Esophagus squamous epithelium (tissue), 5 donors: ENCODE measurements around the gene METTL1. TPM values are rescaled to one million over a fixed set of nuclear protein-coding genes. Genes with fewer than 3 reads are reported as not detected.
"Not testable (repeated sequence)": the region's sequence is repeated elsewhere in the genome, so short reads cannot be mapped to it uniquely, and the experiment has no call there.

Experiments used
- DNase-seq: peaks from one replicate; lab custom pipeline; 2025; lab: John Stamatoyannopoulos, UW
- H3K27ac ChIP-seq, 4 donors: fragments of 200-600 bp; sonication (generic); one replicate each; pipeline ENCODE4 v1.5.1; 2016 to 2019; ENCODE audit warnings: mild to moderate bottlenecking in 1 of 4
- H3K27me3 ChIP-seq, 4 donors: fragments of 200-600 bp; sonication (generic); 1 replicate in 3 of 4; 2 replicates in 1 of 4; pipeline versions ENCODE4 v1.5.1 to v1.6.0; 2017 to 2021; ENCODE audit warnings: antibody characterized with exemption in 1 of 4
- H3K36me3 ChIP-seq, 3 donors: fragments of 200-600 bp; sonication (generic); one replicate each; pipeline ENCODE4 v1.5.1; 2016 to 2019
- H3K4me1 ChIP-seq, 3 donors: fragments of 200-600 bp; sonication (generic); one replicate each; pipeline ENCODE4 v1.5.1; 2017 to 2019
- H3K4me3 ChIP-seq, 4 donors: fragments of 200-600 bp; sonication (generic); 1 replicate in 3 of 4; 2 replicates in 1 of 4; pipeline ENCODE4 v1.5.1; 2016 to 2019; ENCODE audit warnings: mild to moderate bottlenecking in 2 of 4, moderate library complexity in 1 of 4
- H3K9me3 ChIP-seq, 3 donors: fragments of 200-600 bp; sonication (generic); one replicate each; pipeline ENCODE4 v1.5.1; 2016 to 2019
- CTCF ChIP-seq, 6 experiments: fragments of 450-650 bp in 4 of 6; fragments of 200-600 bp in 2 of 6; sonication (generic) in 2 of 6; IDR thresholded peaks; one replicate each; pipeline ENCODE4 v1.5.1; 2016 to 2019; ENCODE audit warnings: antibody characterized with exemption in 6 of 6, mild to moderate bottlenecking in 4 of 6, moderate library complexity in 4 of 6
- POLR2A ChIP-seq, 4 donors: fragments of 450-650 bp; IDR thresholded peaks; one replicate each; pipeline ENCODE4 v1.6.1; 2017; ENCODE audit warnings: antibody characterized with exemption in 4 of 4, mild to moderate bottlenecking in 4 of 4, moderate library complexity in 3 of 4
- WGBS, 2 donors: methylation state at CpG; one replicate each; pipeline ENCODE4 v1.1.5; 2018; 5-methylcytosine and 5-hydroxymethylcytosine counted together
- intact Hi-C: fragments of 100-400 bp; cut with DNase I; formaldehyde crosslinking; loops from one replicate; pipeline ENCODE4 v1.15.0; 2022
- total RNA-seq, 4 donors: library from RNA; depleted of rRNA; stranded (reverse); fragments of >200 nt; gene quantifications; one replicate each; pipeline ENCODE4 v1.1.0, GENCODE V29; 2016
- donor health status: DM: yes; HTN: yes; CAD: no.

The METTL1 gene
- total RNA-seq, 4 donors from 2014 or later: 6.7 to 16.8 (median 11.8) TPM

- 80 to 81% methylated on average over 4 of the region's 4 CpGs for WGBS, 2 donors
- H3K4me1 ChIP-seq: peaks cover 11 to 24% (median 16%) of the 10 kb centered on the region in 3 donors
- no peak for DNase-seq
- H3K27me3 ChIP-seq: no peaks in the 10 kb centered on the region
- intact Hi-C loops: no loop called here
- no peaks in the 10 kb centered on the region for H3K9me3 ChIP-seq
- no peak overlapping the region for H3K4me3 ChIP-seq
- H3K36me3 ChIP-seq: peaks cover 0 to 39% (median 0%) of the 10 kb centered on the region in 3 donors
- no peak overlapping the region for H3K27ac ChIP-seq
- no peak for TF ChIP-seq CTCF (IDR thresholded peaks at IDR 0.05)
- no peak for TF ChIP-seq POLR2A (IDR thresholded peaks at IDR 0.05)
Observed at GRCh38 chr12:57775563-57776246, 3.8 kb upstream of the METTL1 start.

GRCh38 chr12:57775044-57775443 is 3.1 kb upstream of the METTL1 start:
- Histone ChIP-seq H3K4me3 (no peak overlapping the region), H3K4me1 (peaks cover 11 to 26% (median 16%) of the 10 kb centered on the region in 3 donors), H3K36me3 (peaks cover 0 to 39% (median 0%) of the 10 kb centered on the region in 3 donors), H3K27ac (no peak overlapping the region), H3K9me3 (no peaks in the 10 kb centered on the region), H3K27me3 (no peaks in the 10 kb centered on the region)
- TF ChIP-seq POLR2A (IDR thresholded peaks at IDR 0.05) (no peak), CTCF (IDR thresholded peaks at IDR 0.05) (no peak)
- intact Hi-C loops: no loop called here
- WGBS, 2 donors: 73 to 94% methylated on average over 1 to 3 of the region's 3 CpGs
- no peak for DNase-seq

DNA sequence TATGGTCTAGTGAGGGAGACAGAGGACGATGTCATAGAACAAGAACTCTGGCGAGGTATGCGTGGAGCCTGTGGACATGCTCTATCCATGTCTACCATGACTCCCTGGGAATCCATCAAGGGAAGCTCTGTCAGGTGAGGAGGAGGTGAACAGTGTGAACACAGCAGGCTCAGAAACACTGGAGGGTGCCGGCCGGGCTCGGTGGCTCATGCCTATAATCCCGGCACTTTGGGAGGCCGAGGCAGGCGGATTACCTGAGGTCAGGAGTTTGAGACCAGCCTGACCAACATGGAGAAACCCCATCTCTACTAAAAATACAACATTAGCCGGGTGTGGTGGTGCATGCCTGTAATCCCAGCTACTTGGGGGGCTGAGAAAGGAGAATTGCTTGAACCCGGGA is 2.7 kb upstream of the METTL1 start:
- H3K27me3 ChIP-seq, DNase-seq, H3K27ac ChIP-seq, H3K4me3 ChIP-seq, intact Hi-C loops, H3K9me3 ChIP-seq: not testable (repeated sequence)
- peaks cover 11 to 26% (median 16%) of the 10 kb centered on the region in 3 donors for H3K4me1 ChIP-seq
- peaks cover 0 to 39% (median 0%) of the 10 kb centered on the region in 3 donors for H3K36me3 ChIP-seq
- 86 to 90% methylated on average over 3 of the region's 11 CpGs for WGBS, 2 donors

GRCh38 chr12:57772429-57773322 is 771 bp upstream of the METTL1 start, which contains the start of gene EEF1AKMT3:
TSS of gene EEF1AKMT3 (plus strand) at chr12:57772614. CDS start at chr12:57772725, 111 bp downstream.
- TF ChIP-seq POLR2A (IDR thresholded peaks at IDR 0.05): no peak
- peak in 2 of 6 experiments; percentile 2 to 17 for TF ChIP-seq CTCF (IDR thresholded peaks at IDR 0.05)
- Histone ChIP-seq H3K4me1 (peaks cover 11 to 26% (median 16%) of the 10 kb centered on the region in 3 donors), H3K27ac (peak within 1 kb of the TSS; percentile 95 to 98 (median 96)), H3K36me3 (peaks cover 0 to 57% (median 5%) of the 10 kb centered on the region in 3 donors), H3K27me3 (no peaks in the 10 kb centered on the region), H3K4me3 (peak within 1 kb of the TSS; percentile 87 to 95 (median 88)), H3K9me3 (no peaks in the 10 kb centered on the region)
- no peak for DNase-seq
- 4 to 5% methylated on average over 17 to 30 of the region's 67 CpGs for WGBS, 2 donors
- intact Hi-C loops: no loop called here

DNA sequence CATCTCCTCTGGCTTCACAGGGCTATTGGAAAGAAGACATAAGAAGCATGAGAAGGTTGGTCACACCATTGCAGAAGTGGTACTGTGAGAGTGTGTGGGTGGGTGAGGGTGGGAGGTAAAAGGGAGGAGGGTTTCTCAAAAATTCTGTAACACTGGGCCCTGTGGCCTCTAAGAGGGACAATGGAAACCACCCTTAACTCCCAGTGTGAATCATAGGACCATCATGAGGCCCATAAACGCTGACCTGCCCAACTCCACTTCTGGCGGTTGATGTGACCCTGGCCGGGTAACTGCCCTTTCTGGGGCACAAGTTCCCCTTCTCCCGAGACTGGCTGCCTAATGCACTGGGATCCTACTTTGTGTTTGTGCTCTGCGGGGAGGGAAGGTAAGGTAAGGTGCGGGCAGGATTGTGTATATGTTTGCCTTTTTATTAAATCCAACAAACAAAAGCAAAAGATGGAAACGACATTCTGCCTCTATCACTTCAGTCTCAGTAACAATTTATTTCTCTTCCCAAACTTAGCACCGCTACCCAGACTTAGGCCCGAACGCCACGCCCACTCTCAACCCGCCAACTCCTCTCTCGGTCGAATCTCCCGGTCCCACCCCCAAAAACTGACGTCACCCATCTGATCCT is 551 bp downstream of the METTL1 start:
- peaks cover 0 to 11% (median 0%) of the 10 kb centered on the region in 4 donors for H3K27me3 ChIP-seq

More for the DNA sequence above, 551 bp downstream of the METTL1 start:
- 2% methylated on average over 15 to 16 of the region's 16 CpGs for WGBS, 2 donors
- peak overlapping the region; percentile 95 to 98 (median 96) for H3K27ac ChIP-seq
- H3K36me3 ChIP-seq: peaks cover 0 to 56% (median 5%) of the 10 kb centered on the region in 3 donors
- TF ChIP-seq POLR2A (IDR thresholded peaks at IDR 0.05) (no peak), CTCF (IDR thresholded peaks at IDR 0.05) (no peak)
- peaks cover 18 to 37% (median 23%) of the 10 kb centered on the region in 3 donors for H3K4me1 ChIP-seq
- H3K9me3 ChIP-seq: no peaks in the 10 kb centered on the region
- intact Hi-C loops: no loop called here
- H3K4me3 ChIP-seq: peak overlapping the region; percentile 87 to 95 (median 88)
- DNase-seq: peak; percentile 53
